GM12872 (cell line): ENCODE results near the gene ARHGAP22.

Experiments
- TF ChIP-seq, protein P1 (sequence below): IDR thresholded peaks from 3 replicates; pipeline ENCODE4 v1.5.1; 2011; ENCODE audit warnings: low read depth, mild to moderate bottlenecking, low read length, moderate library complexity; ENCODE audit not compliant: insufficient read depth

ARHGAP22 gene

DNA sequence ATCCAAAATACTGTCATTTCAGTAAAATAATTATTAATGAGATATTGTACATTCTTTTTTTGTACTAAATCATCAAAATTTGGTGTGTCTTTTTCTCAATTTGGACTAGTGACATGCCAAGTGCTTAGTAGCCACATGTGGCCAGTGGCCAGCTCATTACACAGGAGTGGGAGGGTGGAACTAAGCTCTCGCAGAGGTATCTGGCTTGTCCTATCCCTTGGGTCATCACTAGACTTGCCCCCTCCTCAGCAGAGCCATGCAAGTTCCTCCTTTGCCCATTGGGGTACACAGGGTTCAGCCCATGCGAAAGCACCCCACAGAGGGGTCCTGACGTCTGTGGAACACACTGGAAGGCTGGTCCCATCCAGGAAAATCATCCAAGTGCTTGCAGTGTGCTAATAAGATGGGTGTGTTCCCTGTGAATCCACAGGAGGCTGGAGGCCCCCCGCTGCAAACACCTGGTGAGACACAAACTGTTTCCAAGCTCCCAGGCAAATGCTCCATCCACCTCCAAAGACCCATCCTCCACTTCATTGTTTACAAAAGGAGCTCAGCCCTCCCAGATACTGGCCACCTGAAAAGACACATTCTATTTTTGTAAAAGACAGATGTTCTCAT lies 1.3 kb downstream of the ARHGAP22 start:
- TF ChIP-seq, protein P1, sequence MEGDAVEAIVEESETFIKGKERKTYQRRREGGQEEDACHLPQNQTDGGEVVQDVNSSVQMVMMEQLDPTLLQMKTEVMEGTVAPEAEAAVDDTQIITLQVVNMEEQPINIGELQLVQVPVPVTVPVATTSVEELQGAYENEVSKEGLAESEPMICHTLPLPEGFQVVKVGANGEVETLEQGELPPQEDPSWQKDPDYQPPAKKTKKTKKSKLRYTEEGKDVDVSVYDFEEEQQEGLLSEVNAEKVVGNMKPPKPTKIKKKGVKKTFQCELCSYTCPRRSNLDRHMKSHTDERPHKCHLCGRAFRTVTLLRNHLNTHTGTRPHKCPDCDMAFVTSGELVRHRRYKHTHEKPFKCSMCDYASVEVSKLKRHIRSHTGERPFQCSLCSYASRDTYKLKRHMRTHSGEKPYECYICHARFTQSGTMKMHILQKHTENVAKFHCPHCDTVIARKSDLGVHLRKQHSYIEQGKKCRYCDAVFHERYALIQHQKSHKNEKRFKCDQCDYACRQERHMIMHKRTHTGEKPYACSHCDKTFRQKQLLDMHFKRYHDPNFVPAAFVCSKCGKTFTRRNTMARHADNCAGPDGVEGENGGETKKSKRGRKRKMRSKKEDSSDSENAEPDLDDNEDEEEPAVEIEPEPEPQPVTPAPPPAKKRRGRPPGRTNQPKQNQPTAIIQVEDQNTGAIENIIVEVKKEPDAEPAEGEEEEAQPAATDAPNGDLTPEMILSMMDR, result no peak

DNA sequence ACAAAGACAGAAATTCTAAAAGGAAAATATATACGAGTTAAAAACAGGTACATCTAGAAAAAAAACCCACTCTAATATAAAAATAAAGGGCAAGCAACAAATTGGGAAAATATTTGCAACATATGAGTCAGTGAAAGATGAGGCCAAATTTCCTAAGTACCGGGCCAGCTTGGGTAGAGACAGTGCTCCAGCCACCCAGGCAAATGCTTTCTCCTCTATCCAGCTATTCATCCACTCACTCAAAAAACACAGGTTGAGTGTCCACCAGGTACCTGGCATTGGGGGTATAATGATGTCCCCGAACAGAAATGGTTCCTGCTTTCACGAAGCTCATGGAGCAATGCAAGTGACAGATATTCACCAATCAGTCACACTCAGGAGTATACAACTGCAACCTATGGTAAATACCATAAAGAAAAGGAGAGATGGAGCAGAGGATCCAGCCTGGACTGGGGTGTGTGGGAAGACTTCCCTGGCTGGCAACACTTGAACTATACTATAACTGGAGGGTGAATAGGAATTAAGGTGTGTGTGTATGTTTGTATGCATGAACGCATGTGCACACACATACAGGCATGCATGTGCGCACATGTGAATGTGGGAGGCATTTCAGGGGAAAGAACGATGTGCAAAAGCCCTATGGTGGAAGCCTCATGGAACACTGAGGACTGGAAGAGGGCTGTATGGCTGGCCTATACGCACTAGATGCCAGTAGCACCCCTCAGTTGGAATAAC lies 2.3 kb downstream of the ARHGAP22 start:
- TF ChIP-seq, protein P1, result no peak

- TF ChIP-seq, protein P1, result no peak
Observed at GRCh38 chr10:48601789-48602188, 3.1 kb downstream of the ARHGAP22 start.

DNA sequence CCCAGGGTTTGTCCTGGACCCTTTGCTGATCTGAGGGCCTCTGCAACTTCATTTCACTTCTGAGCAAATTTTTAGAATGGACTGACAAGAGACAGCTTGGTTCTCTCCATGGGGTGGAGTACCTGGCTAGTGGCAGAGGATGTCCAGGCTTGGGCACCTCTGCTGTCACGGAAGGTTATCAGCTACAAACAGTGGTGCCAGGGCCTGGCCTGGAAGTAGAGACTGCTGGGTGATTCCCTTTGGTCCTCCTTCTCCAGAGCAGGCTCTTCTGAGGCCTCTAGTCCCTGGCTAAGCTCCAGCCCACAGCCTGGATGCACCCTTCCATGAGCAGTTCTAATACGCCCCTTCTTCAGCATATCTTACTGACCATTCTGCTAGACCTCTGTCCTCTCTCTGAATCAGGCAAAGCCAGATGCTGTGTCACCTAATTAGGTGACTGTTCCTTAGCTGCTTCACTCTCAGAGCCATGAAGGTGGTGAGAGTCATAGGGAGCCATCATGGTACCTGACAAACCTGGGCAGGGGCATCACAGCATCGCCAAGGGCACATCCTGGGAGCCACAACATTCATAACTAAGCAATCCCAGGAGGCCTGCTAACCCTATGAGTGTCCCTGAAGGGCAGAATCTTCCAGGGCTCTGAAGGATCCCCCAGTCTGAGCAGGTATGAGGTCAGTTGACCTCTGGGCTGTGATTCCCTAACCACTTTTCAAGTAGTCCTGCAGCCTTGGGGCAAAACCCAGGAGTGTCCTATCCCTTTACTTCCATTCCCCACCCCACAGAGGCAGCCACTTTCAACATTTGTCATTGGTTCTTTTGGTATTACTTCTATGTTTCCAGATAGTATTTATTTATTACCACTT lies 4.0 kb downstream of the ARHGAP22 start:
- TF ChIP-seq, protein P1, result no peak

- TF ChIP-seq, protein P1, result no peak
Observed at GRCh38 chr10:48599830-48600134, 5.1 kb downstream of the ARHGAP22 start.

- TF ChIP-seq, protein P1, result no peak
Observed at GRCh38 chr10:48598936-48599829, 5.7 kb downstream of the ARHGAP22 start.
